ENCODE measurements around the gene THUMPD3.

- TF ChIP-seq CTCF (IDR thresholded peaks at IDR 0.05 in 4 of 5, conservative IDR thresholded peaks at IDR 0.05 in 1 of 5) (no peak), POLR2A (IDR thresholded peaks at IDR 0.05) (no peak)
These were observed 48.4 kb downstream of the THUMPD3 start for GRCh38 chr3:9411302-9411701.
